Subcutaneous abdominal adipose tissue (tissue), 5 donors: ENCODE results near the gene LACTB.

Experiments
- H3K27ac ChIP-seq: one replicate; pipeline ENCODE4 v1.7.0; 2013; ENCODE audit warnings: low read depth, mild to moderate bottlenecking, inconsistent platforms, low read length, moderate library complexity
- H3K27me3 ChIP-seq, 5 donors: one replicate each; pipeline ENCODE4 v1.7.0; 2013; ENCODE audit warnings: low read length in 5 of 5, inconsistent platforms in 1 of 5; ENCODE audit not compliant: control insufficient read depth in 5 of 5, insufficient read depth in 4 of 5
- H3K36me3 ChIP-seq, 5 donors: one replicate each; pipeline ENCODE4 v1.7.0; 2013; ENCODE audit warnings: low read length in 5 of 5; ENCODE audit not compliant: control insufficient read depth in 5 of 5, insufficient read depth in 5 of 5
- H3K4me1 ChIP-seq, 5 donors: one replicate each; pipeline ENCODE4 v1.7.0; 2013; ENCODE audit warnings: low read length in 5 of 5, mild to moderate bottlenecking in 3 of 5, moderate library complexity in 1 of 5; ENCODE audit not compliant: control insufficient read depth in 5 of 5, insufficient read depth in 5 of 5
- H3K4me3 ChIP-seq, 5 donors: one replicate each; pipeline ENCODE4 v1.7.0; 2013; ENCODE audit warnings: low read length in 5 of 5, low read depth in 1 of 5
- H3K9ac ChIP-seq, 5 donors: one replicate each; pipeline ENCODE4 v1.7.0; 2013; ENCODE audit warnings: low read length in 5 of 5, mild to moderate bottlenecking in 4 of 5, moderate library complexity in 3 of 5
- H3K9me3 ChIP-seq, 5 donors: one replicate each; pipeline ENCODE4 v1.7.0; 2013; ENCODE audit warnings: low read length in 5 of 5; ENCODE audit not compliant: control insufficient read depth in 5 of 5
- donor health status: healthy.
- donor health status: healthy.
- donor health status: healthy.
- donor health status: healthy.
- donor health status: healthy.

The LACTB gene, protein sequence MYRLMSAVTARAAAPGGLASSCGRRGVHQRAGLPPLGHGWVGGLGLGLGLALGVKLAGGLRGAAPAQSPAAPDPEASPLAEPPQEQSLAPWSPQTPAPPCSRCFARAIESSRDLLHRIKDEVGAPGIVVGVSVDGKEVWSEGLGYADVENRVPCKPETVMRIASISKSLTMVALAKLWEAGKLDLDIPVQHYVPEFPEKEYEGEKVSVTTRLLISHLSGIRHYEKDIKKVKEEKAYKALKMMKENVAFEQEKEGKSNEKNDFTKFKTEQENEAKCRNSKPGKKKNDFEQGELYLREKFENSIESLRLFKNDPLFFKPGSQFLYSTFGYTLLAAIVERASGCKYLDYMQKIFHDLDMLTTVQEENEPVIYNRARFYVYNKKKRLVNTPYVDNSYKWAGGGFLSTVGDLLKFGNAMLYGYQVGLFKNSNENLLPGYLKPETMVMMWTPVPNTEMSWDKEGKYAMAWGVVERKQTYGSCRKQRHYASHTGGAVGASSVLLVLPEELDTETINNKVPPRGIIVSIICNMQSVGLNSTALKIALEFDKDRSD

DNA sequence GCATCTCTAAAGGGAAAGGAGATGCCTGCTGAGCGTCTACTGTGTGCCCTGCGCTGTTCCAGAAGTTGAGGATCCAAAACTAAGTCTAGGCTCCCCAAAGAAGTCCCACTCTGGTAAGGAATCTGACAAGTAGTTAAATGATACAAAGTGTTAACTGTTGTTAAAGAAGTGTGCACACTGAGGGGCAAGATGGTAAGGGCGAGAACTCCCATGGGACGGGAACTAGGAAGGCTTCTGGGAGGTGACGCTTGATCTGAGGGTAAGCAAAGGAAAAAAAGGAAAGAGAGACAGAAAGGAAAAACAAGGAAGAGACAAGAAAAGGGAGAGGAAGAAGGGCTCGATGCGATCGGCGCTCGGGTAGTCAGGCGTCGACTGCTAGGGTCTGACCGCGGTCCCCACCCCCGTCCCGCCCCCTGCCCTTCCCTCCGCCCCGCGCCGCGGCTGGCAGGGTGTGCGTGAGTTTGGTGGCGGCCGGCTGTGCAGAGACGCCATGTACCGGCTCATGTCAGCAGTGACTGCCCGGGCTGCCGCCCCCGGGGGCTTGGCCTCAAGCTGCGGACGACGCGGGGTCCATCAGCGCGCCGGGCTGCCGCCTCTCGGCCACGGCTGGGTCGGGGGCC is at the start of gene LACTB:
LACTB (plus strand) TSS at position 480 of the 620 bp plus-strand sequence; CDS start at position 491, 11 bp downstream.
- Histone ChIP-seq H3K4me1 (peaks cover 0 to 12% (median 6%) of the 10 kb centered on the region in 5 donors), H3K9me3 (peaks cover 0 to 4% (median 0%) of the 10 kb centered on the region in 5 donors), H3K27ac (peak within 1 kb of the TSS; percentile 92), H3K9ac (peak within 1 kb of the TSS; percentile 50 to 96 (median 93)), H3K36me3 (peaks cover 0 to 6% (median 0%) of the 10 kb centered on the region in 5 donors), H3K4me3 (peak within 1 kb of the TSS; percentile 70 to 94 (median 81)), H3K27me3 (no peaks in the 10 kb centered on the region)

DNA sequence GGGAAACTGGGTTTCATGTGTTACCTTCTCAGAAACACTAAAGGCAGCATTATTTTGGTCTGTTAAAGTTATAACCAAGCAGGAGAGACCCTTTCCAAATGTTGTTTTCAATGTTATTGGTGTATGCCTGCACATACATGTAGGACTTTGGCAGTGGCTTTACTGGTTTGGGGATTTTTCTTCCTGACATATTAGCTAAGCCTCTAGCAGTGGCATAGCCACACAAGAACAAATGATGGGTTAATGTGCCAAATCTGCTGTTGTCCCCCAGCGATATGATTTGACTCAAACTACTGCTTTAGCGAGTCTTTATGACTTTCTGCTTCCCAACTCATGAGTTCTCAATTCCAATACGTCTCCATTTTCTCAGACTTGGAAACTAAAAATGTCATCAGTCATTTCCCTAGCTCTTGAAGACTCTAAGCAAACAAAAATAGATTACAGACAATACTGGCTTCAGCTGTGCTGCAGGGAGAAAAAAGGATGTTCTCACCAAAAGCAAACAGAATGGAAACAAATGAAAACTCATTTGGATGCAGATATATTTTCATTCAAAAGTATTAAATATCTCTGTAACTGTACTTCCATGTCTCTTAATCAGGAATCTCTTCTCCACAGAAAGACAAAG is 49.5 kb upstream of the LACTB start:
- Histone ChIP-seq H3K36me3 (peaks cover 8 to 45% (median 36%) of the 10 kb centered on the region in 5 donors), H3K9ac (no peak overlapping the region), H3K9me3 (no peaks in the 10 kb centered on the region), H3K4me3 (no peak overlapping the region), H3K27me3 (no peaks in the 10 kb centered on the region), H3K27ac (no peak overlapping the region), H3K4me1 (peaks cover 0 to 21% (median 18%) of the 10 kb centered on the region in 5 donors)

DNA sequence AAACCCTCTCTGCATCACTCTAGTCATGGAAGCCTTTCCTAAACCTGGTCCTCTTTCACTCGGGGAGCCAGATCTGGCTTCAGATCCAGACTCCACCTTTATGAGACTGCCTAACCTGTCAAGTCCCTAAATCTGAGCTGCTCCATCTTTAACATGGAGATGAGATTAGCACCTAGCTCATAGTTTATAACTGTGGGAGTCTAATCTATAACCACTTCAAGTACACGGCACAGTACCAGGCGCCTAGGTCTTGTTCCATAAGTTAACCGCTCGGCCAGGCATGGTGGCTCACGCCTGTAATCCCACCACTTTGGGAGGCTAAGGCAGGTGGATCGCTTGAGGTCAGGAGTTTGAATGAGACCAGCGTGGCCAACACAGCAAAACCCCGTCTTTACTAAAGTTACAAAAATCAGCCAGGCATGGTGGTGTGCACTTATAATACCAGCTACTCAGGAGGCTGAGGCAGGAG is 48.8 kb upstream of the LACTB start:
- no peak overlapping the region for H3K4me3 ChIP-seq
- H3K27ac ChIP-seq = no peak overlapping the region
- H3K27me3 ChIP-seq = no peaks in the 10 kb centered on the region
- H3K9ac ChIP-seq = no peak overlapping the region
- peaks cover 6 to 38% (median 31%) of the 10 kb centered on the region in 5 donors for H3K36me3 ChIP-seq
- peaks cover 0 to 19% (median 17%) of the 10 kb centered on the region in 5 donors for H3K4me1 ChIP-seq
- no peaks in the 10 kb centered on the region for H3K9me3 ChIP-seq

DNA sequence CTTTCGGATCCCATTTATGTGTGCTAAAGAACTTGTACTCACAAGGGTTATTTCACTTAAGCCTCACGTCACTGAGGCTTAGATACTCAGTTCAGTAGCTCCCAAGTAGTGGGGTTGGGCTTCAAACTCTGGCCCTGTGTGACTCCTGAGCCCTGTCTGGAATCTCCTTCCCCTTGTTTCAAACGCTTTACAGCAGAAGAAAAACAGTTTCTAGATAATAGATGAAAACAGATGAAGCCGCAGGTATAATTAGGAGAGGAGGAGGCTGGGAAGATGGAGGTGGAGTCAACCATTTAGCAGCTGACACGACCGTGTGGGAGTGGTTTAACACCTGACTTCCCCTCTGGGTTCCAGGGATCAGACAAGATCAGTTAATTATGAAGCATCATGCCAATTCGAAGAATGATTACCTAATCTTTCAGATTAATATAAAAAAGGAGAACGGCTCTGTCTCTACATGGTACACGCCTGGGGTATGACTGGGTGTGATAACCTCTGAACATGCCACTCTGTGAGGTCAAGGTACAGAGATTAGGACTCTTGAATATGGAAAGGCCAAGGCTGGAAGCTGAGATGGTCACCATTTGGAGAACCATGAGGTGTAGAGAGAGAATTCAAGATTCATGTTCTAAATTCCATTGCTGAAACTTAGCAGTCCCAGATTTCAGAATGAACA is 48.0 kb upstream of the LACTB start:
- no peaks in the 10 kb centered on the region for H3K9me3 ChIP-seq
- H3K27ac ChIP-seq = no peak overlapping the region
- peaks cover 6 to 30% (median 23%) of the 10 kb centered on the region in 5 donors for H3K36me3 ChIP-seq
- no peaks in the 10 kb centered on the region for H3K27me3 ChIP-seq
- H3K9ac ChIP-seq = no peak overlapping the region
- H3K4me1 ChIP-seq = peaks cover 0 to 15% (median 11%) of the 10 kb centered on the region in 5 donors
- H3K4me3 ChIP-seq = no peak overlapping the region

DNA sequence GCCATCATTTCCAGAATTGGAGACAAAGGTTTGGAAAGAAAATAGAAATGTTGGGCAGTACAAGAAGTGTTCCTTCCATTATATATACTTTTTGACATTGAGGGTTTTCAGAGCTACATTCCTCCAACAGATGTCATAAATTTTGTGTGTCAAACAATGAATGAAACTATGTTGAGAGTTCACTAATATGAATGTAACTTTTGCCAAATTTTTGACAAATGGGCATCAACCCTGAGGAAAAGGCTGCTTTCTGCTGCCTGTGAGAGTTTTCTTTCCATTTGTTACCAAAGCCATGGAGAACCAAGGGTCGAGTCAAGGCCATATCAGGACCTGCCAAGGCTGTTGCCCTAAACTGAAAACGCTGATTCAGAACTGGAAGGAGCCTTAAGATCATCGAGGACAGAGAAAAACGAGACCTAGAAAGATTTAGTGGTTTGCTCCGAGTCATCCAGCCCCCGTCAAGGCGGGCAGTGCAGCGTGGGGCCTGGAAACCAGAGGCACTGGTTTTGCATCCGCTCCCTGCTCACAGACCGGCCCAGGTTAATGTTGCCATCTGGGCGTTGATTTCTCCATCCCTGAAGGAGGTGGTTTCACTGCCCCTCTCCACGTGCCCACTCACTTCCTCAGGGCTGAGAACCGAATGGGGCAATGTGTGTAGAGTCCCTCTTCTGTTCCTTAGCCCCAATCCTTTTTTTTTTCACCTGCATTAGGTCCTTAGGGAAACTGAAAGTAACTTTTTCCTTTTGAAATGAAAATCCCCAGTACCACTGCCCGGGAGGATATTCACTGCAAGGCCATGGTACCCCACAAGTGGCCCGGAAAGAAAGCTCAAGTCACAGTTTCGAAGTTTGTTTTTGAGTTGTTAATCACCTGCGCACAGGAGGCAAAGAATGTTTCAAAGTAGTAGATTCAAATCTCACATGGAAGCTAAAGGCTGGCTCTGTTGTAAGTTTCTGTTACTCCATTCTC is 46.4 kb upstream of the LACTB start:
- no peak overlapping the region for H3K4me3 ChIP-seq
- no peak overlapping the region for H3K27ac ChIP-seq

DNA sequence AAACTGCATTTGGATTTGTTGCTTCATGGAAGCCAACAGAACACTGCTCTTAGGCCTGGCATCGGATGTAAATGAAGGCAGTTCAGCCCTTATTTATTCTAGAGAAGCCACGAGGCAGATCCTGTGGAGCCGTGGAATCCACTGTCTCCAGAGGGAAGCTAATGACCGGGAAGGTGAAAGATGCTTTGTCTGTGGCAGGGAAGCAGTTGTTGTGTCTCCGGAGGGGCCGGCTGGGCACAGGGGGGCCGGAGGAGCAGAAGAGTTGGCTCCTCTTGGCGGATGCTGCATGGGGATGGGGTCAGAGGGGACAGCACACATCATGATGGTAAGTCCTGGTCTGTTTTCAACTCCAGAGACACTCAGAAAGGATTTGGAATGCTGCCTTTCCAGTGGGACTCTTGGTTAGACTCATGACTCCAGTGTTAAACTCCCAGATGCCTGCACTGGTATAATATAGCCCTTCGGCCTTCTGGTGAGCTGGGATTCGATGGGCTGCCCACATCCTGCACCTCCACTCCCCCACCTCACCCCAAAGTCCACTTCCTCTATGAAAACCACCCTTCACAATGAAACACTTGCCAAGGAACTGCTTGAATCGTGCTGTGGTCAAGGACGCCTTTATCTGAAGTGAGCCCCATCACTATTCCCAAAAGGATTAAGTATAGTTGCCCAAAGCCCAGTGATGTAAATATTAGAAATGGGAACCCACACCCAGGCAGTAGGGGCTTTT is 45.5 kb upstream of the LACTB start:
- H3K4me1 ChIP-seq = peaks cover 0 to 15% (median 9%) of the 10 kb centered on the region in 5 donors
- no peaks in the 10 kb centered on the region for H3K9me3 ChIP-seq
- peaks cover 6 to 9% (median 9%) of the 10 kb centered on the region in 5 donors for H3K36me3 ChIP-seq
- no peak overlapping the region for H3K27ac ChIP-seq
- no peak overlapping the region for H3K4me3 ChIP-seq
- no peaks in the 10 kb centered on the region for H3K27me3 ChIP-seq
- H3K9ac ChIP-seq = no peak overlapping the region

More for the DNA sequence above, 46.4 kb upstream of the LACTB start:
- Histone ChIP-seq H3K27me3 (no peaks in the 10 kb centered on the region), H3K9me3 (no peaks in the 10 kb centered on the region), H3K36me3 (peaks cover 6 to 17% (median 16%) of the 10 kb centered on the region in 5 donors), H3K4me1 (peaks cover 0 to 15% (median 9%) of the 10 kb centered on the region in 5 donors), H3K9ac (no peak overlapping the region)

DNA sequence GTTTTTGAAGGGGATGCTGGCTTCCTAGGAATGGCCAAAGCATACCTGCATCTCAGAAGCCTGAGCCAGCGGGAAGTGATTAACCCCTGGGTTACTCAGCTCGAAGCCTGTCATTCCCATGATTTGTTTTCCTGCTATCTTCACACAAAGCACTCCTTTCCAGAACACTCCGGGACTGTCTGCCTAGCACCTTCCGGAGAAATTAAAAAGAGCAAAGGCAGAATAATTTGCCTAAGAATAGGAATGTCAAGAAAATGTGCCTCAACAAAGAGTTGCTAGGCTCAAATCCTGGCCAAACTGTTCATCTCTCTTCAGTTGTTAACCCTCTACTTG is 45.0 kb upstream of the LACTB start:
- Histone ChIP-seq H3K27me3 (no peaks in the 10 kb centered on the region), H3K27ac (no peak overlapping the region), H3K36me3 (peaks cover 2 to 4% (median 4%) of the 10 kb centered on the region in 5 donors), H3K4me1 (peaks cover 0 to 15% (median 9%) of the 10 kb centered on the region in 5 donors), H3K9me3 (no peaks in the 10 kb centered on the region), H3K4me3 (no peak overlapping the region), H3K9ac (no peak overlapping the region)

DNA sequence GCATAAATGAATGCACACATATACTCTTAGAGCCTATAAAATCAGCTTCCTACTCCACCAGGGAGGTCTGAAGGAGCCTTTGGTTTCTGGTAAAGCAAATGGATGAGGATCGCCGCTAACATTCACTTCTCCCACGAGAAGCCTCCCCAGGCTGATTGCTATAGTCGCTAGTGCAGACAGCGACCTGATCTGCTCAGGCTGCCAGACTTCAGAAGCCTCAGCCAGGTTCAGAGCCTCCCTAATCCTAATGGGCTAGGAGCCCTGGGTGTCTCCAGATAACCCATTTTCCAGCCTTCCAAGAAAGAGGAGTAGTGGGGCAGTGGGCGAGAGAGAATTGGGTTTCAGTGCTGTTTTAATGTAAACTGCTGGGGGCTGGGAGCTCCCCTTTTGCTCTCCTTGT is 43.7 kb upstream of the LACTB start:
- Histone ChIP-seq H3K9ac (no peak overlapping the region), H3K36me3 (no peaks in the 10 kb centered on the region), H3K27ac (no peak overlapping the region), H3K4me3 (no peak overlapping the region), H3K27me3 (no peaks in the 10 kb centered on the region), H3K4me1 (peaks cover 0 to 15% (median 9%) of the 10 kb centered on the region in 5 donors), H3K9me3 (no peaks in the 10 kb centered on the region)
